Measurements from ENCODE around the gene DBF4B. TPM values are rescaled to one million over a fixed set of nuclear protein-coding genes. Genes with fewer than 3 reads are reported as not detected.

DBF4B gene
- polyA plus RNA-seq, 1 of the 3 experiments (the other 2 are of a cell fraction): 8.3 TPM

GRCh38 chr17:44795421-44795820 lies 87.0 kb downstream of the DBF4B start (continued):
- no peak for TF ChIP-seq PBX3 (IDR thresholded peaks at IDR 0.05)
- TF ChIP-seq NRF1 (IDR thresholded peaks at IDR 0.05; ENCODE audit: low read depth, low read length): no peak
- no peak for TF ChIP-seq CHD2 (IDR thresholded peaks at IDR 0.05; ENCODE audit: low read length, partially characterized antibody)
- TF ChIP-seq MAX (IDR thresholded peaks at IDR 0.05; ENCODE audit: low read depth): no peak

- DNase-seq: no peak
- H3K9ac ChIP-seq: no peak overlapping the region
- H3K9me2 ChIP-seq: no peaks in the 10 kb centered on the region
- 87% methylated on average over 10 of the region's 10 CpGs for WGBS (ENCODE audit: low lambda C conversion rate)
- ChIA-PET POLR2A (no interaction called here), CTCF (interaction anchor here (3.8 kb wide), 1 partner anchor 17 kb away, joined by 26 read pairs; no protein-coding TSS in a partner anchor)
- peaks cover 39% of the 10 kb centered on the region for H3F3A ChIP-seq (replicated peaks; ENCODE audit: insufficient read depth)
- no peak overlapping the region for H3K4me3 ChIP-seq (ENCODE audit: low read depth in 2 of 2, low read length in 1 of 2)
- no peaks in the 10 kb centered on the region for H3K27me3 ChIP-seq (ENCODE audit: insufficient read depth)
- H4K20me1 ChIP-seq (ENCODE audit: insufficient read depth): no peaks in the 10 kb centered on the region
- TF ChIP-seq FOSL2 (IDR thresholded peaks at IDR 0.05; ENCODE audit: borderline replicate concordance, low read depth) (no peak), NRF1 (IDR thresholded peaks at IDR 0.05; ENCODE audit: low read depth, low read length) (no peak), POLR2AphosphoS5 (IDR thresholded peaks at IDR 0.05; ENCODE audit: low read depth, low read length) (no peak), YY1 (IDR thresholded peaks at IDR 0.05; ENCODE audit: low read depth) (no peak), SIN3A (IDR thresholded peaks at IDR 0.05; ENCODE audit: borderline replicate concordance, low read depth, low read length) (no peak), FOXM1 (IDR thresholded peaks at IDR 0.05; ENCODE audit: low read depth) (no peak), TAF1 (IDR thresholded peaks at IDR 0.05; ENCODE audit: borderline replicate concordance, low read depth, low read length) (no peak), MAX (IDR thresholded peaks at IDR 0.05; ENCODE audit: low read depth) (no peak), TCF12 (IDR thresholded peaks at IDR 0.05) (no peak), ZBTB33 (IDR thresholded peaks at IDR 0.05; ENCODE audit: borderline replicate concordance, low read depth) (no peak), GABPA (IDR thresholded peaks at IDR 0.05; ENCODE audit: low read depth) (no peak), FOXJ3 (CRISPR knock-in tag; IDR thresholded peaks at IDR 0.05) (no peak), PBX3 (IDR thresholded peaks at IDR 0.05) (no peak), REST (IDR thresholded peaks at IDR 0.05; ENCODE audit: low read depth, low read length) (no peak), MXI1 (IDR thresholded peaks at IDR 0.05; ENCODE audit: low read depth, low read length) (no peak), RAD21 (IDR thresholded peaks at IDR 0.05; ENCODE audit: low read length) (no peak), ELF1 (IDR thresholded peaks at IDR 0.05) (no peak), TEAD4 (IDR thresholded peaks at IDR 0.05; ENCODE audit: borderline replicate concordance, insufficient read depth) (no peak), RFX5 (IDR thresholded peaks at IDR 0.05; ENCODE audit: low read length) (no peak), CHD2 (IDR thresholded peaks at IDR 0.05; ENCODE audit: low read length, partially characterized antibody) (no peak)
- no peak overlapping the region for H2AFZ ChIP-seq (ENCODE audit: low read depth)
- H3K4me2 ChIP-seq: no peak overlapping the region
- no peaks in the 10 kb centered on the region for H3K9me3 ChIP-seq
- peak overlapping the region in 1 of 2 experiments; percentile 78; a peak in 2 of 4 replicates for H3K27ac ChIP-seq (ENCODE audit: low read depth in 2 of 2, low read length in 1 of 2)
- H3K4me1 ChIP-seq (ENCODE audit: control insufficient read depth in 1 of 2, insufficient read depth in 2 of 2, low read depth in 1 of 2, low read length in 1 of 2): peaks cover 0 to 12% of the 10 kb centered on the region in 2 experiments; a peak in 1 of 4 replicates
- peaks cover 0 to 33% of the 10 kb centered on the region in 2 experiments for H3K36me3 ChIP-seq (replicated peaks in 1 of 2; ENCODE audit: control insufficient read depth in 1 of 2, insufficient read depth in 2 of 2, low read length in 1 of 2)
- peaks cover 28% of the 10 kb centered on the region for H3K79me2 ChIP-seq (ENCODE audit: insufficient read depth)
Observed at GRCh38 chr17:44795928-44796327, 87.5 kb downstream of the DBF4B start.
